Activated naive CD4-positive, alpha-beta T cell treated with anti-CD3 and anti-CD28 coated beads, Interleukin-2, amount 50 U/mL, for 16 hours (primary cell): Measurements from ENCODE around the gene PHKG2.

Experiments used
- DNase-seq: peaks from one replicate; pipeline ENCODE4 v3.0.0-alpha.2; 2020

The PHKG2 gene

GRCh38 chr16:30758988-30759491 lies 10.8 kb downstream of the PHKG2 start:
- DNase-seq: no peak

GRCh38 chr16:30760001-30760559 lies 11.9 kb downstream of the PHKG2 start:
- no peak for DNase-seq

GRCh38 chr16:30760577-30761426 lies 12.6 kb downstream of the PHKG2 start:
- no peak for DNase-seq

- DNase-seq: peak; percentile 46
Measured at GRCh38 chr16:30761427-30761927, 13.3 kb downstream of the PHKG2 start.

GRCh38 chr16:30761928-30762902 lies 14.0 kb downstream of the PHKG2 start, which contains the start of the genes CFAP119 and RNF40:
Gene CFAP119, minus strand, starts transcription at chr16:30762062. Its CDS starts 314 bp downstream, at chr16:30761748.
Gene RNF40, plus strand, starts transcription at chr16:30762322. Its CDS starts 224 bp downstream, at chr16:30762546.
- DNase-seq: peak; percentile 88

GRCh38 chr16:30762991-30763725 lies 14.9 kb downstream of the PHKG2 start:
- DNase-seq: no peak

- no peak for DNase-seq
Measured at GRCh38 chr16:30764086-30764485, 15.9 kb downstream of the PHKG2 start.

- DNase-seq: no peak
Measured at GRCh38 chr16:30764816-30765465, 16.7 kb downstream of the PHKG2 start.

- DNase-seq: no peak
Measured at GRCh38 chr16:30766206-30766932, 18.1 kb downstream of the PHKG2 start.

- no peak for DNase-seq
Measured at GRCh38 chr16:30766933-30767284, 18.7 kb downstream of the PHKG2 start.

- DNase-seq: no peak
Measured at GRCh38 chr16:30767767-30768465, 19.7 kb downstream of the PHKG2 start.

GRCh38 chr16:30768583-30769181 lies 20.5 kb downstream of the PHKG2 start:
- DNase-seq: no peak

- no peak for DNase-seq
Measured at GRCh38 chr16:30769379-30770089, 21.3 kb downstream of the PHKG2 start.

GRCh38 chr16:30771726-30772125 lies 23.5 kb downstream of the PHKG2 start:
- DNase-seq: no peak

- DNase-seq: no peak
Measured at GRCh38 chr16:30773826-30774225, 25.6 kb downstream of the PHKG2 start.

- no peak for DNase-seq
Measured at GRCh38 chr16:30774367-30775130, 26.3 kb downstream of the PHKG2 start.

GRCh38 chr16:30775131-30775391 lies 26.8 kb downstream of the PHKG2 start:
- DNase-seq: no peak

GRCh38 chr16:30775392-30776188 lies 27.4 kb downstream of the PHKG2 start:
- DNase-seq: peak; percentile 75
